ENCODE measurements around the gene LMO1. TPM values are rescaled to one million over a fixed set of nuclear protein-coding genes. Genes with fewer than 3 reads are reported as not detected.

Gene LMO1
- total RNA-seq, 1 donor from 2014 or later: 2.7 TPM

- no peak for TF ChIP-seq CTCF (conservative IDR thresholded peaks at IDR 0.05)
- peaks cover 87% of the 10 kb centered on the region for H3K27me3 Mint-ChIP-seq
- peaks cover 9% of the 10 kb centered on the region for H3K4me1 Mint-ChIP-seq (ENCODE audit: unreplicated experiment)
- H3K36me3 Mint-ChIP-seq: no peaks in the 10 kb centered on the region
- no peak overlapping the region for H3K27ac Mint-ChIP-seq
- H3K4me3 Mint-ChIP-seq: peak overlapping the region; percentile 82
- peak; percentile 77 for DNase-seq (ENCODE audit: extremely low spot score, unreplicated experiment)
- H3K9me3 Mint-ChIP-seq: no peaks in the 10 kb centered on the region
Measured at GRCh38 chr11:8262552-8263108, 1.0 kb downstream of the LMO1 start.

DNA sequence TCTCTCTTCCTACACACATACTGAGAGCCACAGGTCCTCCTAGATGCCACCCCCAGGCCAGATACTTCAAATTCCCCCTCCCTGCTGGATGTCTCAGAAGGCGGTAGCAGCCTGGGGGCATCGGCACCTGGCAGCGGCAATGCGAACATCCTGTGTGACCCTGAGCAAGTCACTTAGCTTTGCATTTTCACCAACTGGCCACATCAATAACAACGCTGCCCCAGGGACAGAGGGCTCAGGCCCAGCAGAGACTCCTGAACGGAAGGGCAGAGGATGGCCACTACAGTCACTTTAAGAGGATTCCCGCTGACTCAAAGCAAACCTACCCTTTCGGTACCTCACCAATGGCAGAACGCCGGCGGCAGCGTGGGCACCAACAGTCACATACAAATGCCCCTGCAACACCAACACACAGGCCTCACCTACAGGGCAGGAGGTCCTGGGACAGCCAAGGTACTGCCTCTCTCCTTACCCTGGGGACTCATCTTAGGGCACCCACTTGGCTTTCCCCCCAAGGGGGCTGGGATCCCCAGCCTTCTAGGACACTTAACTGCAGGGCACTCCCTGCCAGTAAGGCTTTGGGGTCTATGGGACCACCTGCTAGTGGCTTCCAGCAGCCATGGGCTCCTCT is 1.6 kb downstream of the LMO1 start:
- Mint-ChIP-seq H3K27ac (no peak overlapping the region), H3K27me3 (peaks cover 83% of the 10 kb centered on the region), H3K36me3 (no peaks in the 10 kb centered on the region), H3K9me3 (no peaks in the 10 kb centered on the region), H3K4me1 (ENCODE audit: unreplicated experiment) (peaks cover 9% of the 10 kb centered on the region), H3K4me3 (peak overlapping the region; percentile 82)
- DNase-seq (ENCODE audit: extremely low spot score, unreplicated experiment): peak; percentile 62
- TF ChIP-seq CTCF (conservative IDR thresholded peaks at IDR 0.05): no peak

- DNase-seq (ENCODE audit: extremely low spot score, unreplicated experiment): peak; percentile 56
- TF ChIP-seq CTCF (conservative IDR thresholded peaks at IDR 0.05): no peak
- H3K4me1 Mint-ChIP-seq (ENCODE audit: unreplicated experiment): peaks cover 9% of the 10 kb centered on the region
- H3K27me3 Mint-ChIP-seq: peaks cover 79% of the 10 kb centered on the region
- H3K36me3 Mint-ChIP-seq: no peaks in the 10 kb centered on the region
- no peak overlapping the region for H3K27ac Mint-ChIP-seq
- H3K9me3 Mint-ChIP-seq: no peaks in the 10 kb centered on the region
- H3K4me3 Mint-ChIP-seq: no peak overlapping the region
Measured at GRCh38 chr11:8261291-8261690, 2.4 kb downstream of the LMO1 start.

DNA sequence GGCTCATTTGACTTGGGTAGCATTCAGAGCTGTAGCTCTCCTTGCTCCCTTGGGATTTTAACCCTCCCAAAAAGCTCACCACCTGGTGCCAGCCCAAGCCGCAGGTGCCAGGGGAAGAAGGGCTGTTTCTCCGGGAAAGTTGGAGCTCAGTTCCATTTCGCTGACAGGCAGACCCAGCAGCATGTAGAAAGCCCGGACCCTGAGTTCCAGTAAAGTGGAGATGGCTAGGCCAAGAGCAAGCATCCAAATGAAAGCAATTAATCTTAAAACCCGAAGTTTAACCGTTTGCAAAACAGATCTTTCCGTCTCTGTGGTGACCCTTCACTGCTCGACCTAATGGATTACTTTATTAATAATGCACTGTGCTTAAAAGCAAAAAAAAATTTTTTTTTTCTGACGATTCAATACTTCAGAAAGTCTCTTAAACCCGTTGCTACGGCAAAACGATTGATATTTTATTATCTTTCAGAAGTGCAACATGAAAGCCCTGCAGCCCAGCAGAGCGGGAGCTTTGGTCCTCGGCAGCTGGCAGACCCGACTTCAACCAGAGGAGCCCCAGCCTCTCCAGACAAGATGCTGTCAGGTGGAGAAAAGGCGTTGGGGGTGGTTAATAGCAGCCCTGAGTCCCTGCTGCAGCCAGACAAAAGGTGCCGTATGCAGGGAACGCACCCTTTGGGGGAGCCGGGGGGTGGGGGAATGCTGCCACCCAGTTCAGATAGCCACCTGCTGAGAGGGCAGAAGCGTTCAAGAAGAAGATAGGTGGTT is 3.3 kb downstream of the LMO1 start:
- Mint-ChIP-seq H3K27ac (no peak overlapping the region), H3K36me3 (no peaks in the 10 kb centered on the region), H3K4me3 (no peak overlapping the region), H3K4me1 (ENCODE audit: unreplicated experiment) (peaks cover 9% of the 10 kb centered on the region), H3K27me3 (peaks cover 73% of the 10 kb centered on the region), H3K9me3 (no peaks in the 10 kb centered on the region)
- peak; percentile 42 for DNase-seq (ENCODE audit: extremely low spot score, unreplicated experiment)
- TF ChIP-seq CTCF (conservative IDR thresholded peaks at IDR 0.05): no peak

DNA sequence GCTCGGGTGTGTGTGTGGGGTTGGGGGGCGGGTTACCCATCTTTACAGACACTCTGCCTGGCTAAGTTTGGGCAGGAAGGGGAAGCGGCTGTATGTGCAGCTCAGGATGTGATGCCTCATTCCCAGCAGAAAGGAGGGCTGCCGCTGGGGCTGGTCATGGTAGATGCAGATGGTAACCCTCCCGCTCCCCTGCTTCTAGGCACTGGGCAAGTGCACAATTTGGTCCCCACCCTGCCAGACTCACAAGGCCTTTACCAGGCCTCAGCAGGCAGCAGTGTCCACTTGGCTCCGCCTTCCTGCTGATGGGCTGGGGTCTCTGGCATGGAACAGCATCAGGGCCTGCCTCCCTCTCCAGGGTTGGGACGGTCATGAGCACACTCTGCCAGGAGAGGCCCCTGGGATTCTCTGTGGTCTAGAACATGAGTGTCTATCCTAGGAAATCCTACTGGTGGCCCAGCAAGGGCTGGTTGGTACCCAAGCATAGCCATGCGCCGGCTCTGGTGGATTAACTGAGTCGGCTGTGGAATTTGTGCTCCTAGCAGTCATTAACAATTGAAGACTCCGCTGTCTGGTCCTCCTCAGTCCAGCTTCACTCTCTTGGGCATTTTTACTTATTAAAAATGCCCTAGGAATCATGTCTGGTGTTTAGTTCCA is 4.2 kb downstream of the LMO1 start:
- H3K9me3 Mint-ChIP-seq: no peaks in the 10 kb centered on the region
- peak; percentile 66 for DNase-seq (ENCODE audit: extremely low spot score, unreplicated experiment)

More for the DNA sequence above, 4.2 kb downstream of the LMO1 start:
- TF ChIP-seq CTCF (conservative IDR thresholded peaks at IDR 0.05): no peak
- H3K36me3 Mint-ChIP-seq: no peaks in the 10 kb centered on the region
- H3K4me1 Mint-ChIP-seq (ENCODE audit: unreplicated experiment): peaks cover 9% of the 10 kb centered on the region
- no peak overlapping the region for H3K4me3 Mint-ChIP-seq
- peaks cover 64% of the 10 kb centered on the region for H3K27me3 Mint-ChIP-seq
- no peak overlapping the region for H3K27ac Mint-ChIP-seq

All from type B pancreatic cell (in vitro differentiated cells).